Cortex of kidney (tissue), 1 donor: ENCODE measurements around the gene MBD1.
"Not testable (repeated sequence)": the region's sequence is repeated elsewhere in the genome, so short reads cannot be mapped to it uniquely, and the experiment has no call there.

Experiments used
- DNase-seq: peaks from one replicate; lab custom pipeline; 2025; lab: John Stamatoyannopoulos, UW

The MBD1 gene

GRCh38 chr18:50289108-50289443 is 7.8 kb upstream of the MBD1 start:
- no peak for DNase-seq

GRCh38 chr18:50288348-50289107 is 7.2 kb upstream of the MBD1 start:
- DNase-seq, result not testable (repeated sequence)

GRCh38 chr18:50287441-50288347 is 6.4 kb upstream of the MBD1 start, which contains the start of gene CXXC1:
Gene CXXC1, minus strand, starts transcription at chr18:50287692. Its CDS starts 103 bp downstream, at chr18:50287589.
- no peak for DNase-seq

GRCh38 chr18:50287028-50287440 is 5.7 kb upstream of the MBD1 start:
- DNase-seq, result no peak

- no peak for DNase-seq
These were observed 5.2 kb upstream of the MBD1 start for GRCh38 chr18:50286391-50287027.

- no peak for DNase-seq
These were observed 4.5 kb upstream of the MBD1 start for GRCh38 chr18:50285631-50286321.

GRCh38 chr18:50285071-50285470 is 3.7 kb upstream of the MBD1 start:
- DNase-seq, result no peak

- no peak for DNase-seq
These were observed 3.0 kb upstream of the MBD1 start for GRCh38 chr18:50284255-50284885.

- DNase-seq, result no peak
These were observed 2.3 kb upstream of the MBD1 start for GRCh38 chr18:50283469-50284209.

GRCh38 chr18:50282521-50283335 is 1.4 kb upstream of the MBD1 start:
- DNase-seq, result no peak

GRCh38 chr18:50281972-50282520 is 723 bp upstream of the MBD1 start:
- DNase-seq, result no peak

GRCh38 chr18:50280707-50281294 is 522 bp downstream of the MBD1 start:
- no peak for DNase-seq

GRCh38 chr18:50279752-50280151 is 1.6 kb downstream of the MBD1 start:
- no peak for DNase-seq

- DNase-seq, result no peak
These were observed 3.4 kb downstream of the MBD1 start for GRCh38 chr18:50277942-50278341.

GRCh38 chr18:50276452-50276851 is 4.9 kb downstream of the MBD1 start:
- DNase-seq, result no peak

- no peak for DNase-seq
These were observed 5.8 kb downstream of the MBD1 start for GRCh38 chr18:50275503-50276036.

GRCh38 chr18:50274941-50275340 is 6.4 kb downstream of the MBD1 start:
- no peak for DNase-seq

- no peak for DNase-seq
These were observed 7.3 kb downstream of the MBD1 start for GRCh38 chr18:50274044-50274442.
